NCI-H774 (cell line): ENCODE measurements around the gene SLC25A17.
"Not testable (repeated sequence)": the region's sequence is repeated elsewhere in the genome, so short reads cannot be mapped to it uniquely, and the experiment has no call there.

Experiments
- DNase-seq: peaks from one replicate; lab custom pipeline; 2025; lab: John Stamatoyannopoulos, UW

The SLC25A17 gene

DNA sequence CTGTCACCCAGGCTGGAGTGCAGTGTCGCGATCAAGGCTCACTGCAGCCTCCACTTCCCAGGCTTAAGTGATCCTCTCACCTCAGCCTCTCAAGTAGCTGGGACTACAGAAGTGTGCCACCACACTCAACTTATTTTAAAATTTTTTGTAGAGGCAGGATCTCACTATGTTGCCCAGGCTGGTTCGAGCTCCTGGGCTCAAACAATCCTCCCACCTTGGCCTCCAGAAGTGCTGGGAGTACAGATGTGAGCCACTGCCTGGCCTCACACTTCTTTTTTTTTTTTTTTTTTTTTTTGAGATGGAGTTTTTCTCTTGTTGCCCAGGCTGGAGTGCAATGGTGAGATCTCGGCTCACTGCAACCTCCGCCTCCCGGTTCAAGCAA, 99.0 kb downstream of the SLC25A17 start:
- not testable (repeated sequence) for DNase-seq
